Stimulated activated CD8-positive, alpha-beta memory T cell treated with anti-CD3 and anti-CD28 coated beads, Interleukin-12 subunit alpha, Interleukin-12 subunit beta, amount 100 ng/mL, for 24 hours (primary cell): ENCODE data around the gene NXN.
"Not testable (repeated sequence)": the region's sequence is repeated elsewhere in the genome, so short reads cannot be mapped to it uniquely, and the experiment has no call there.

Experiments
- DNase-seq: peaks from one replicate; pipeline ENCODE4 v3.0.0-alpha.2; 2020; ENCODE audit errors: extremely low read depth

The NXN gene

GRCh38 chr17:917941-918740 is 61.4 kb downstream of the NXN start:
- DNase-seq = no peak

- DNase-seq = no peak
Measured at GRCh38 chr17:917391-917811, 62.2 kb downstream of the NXN start.

- no peak for DNase-seq
Measured at GRCh38 chr17:916315-916714, 63.3 kb downstream of the NXN start.

GRCh38 chr17:915538-916201 is 63.9 kb downstream of the NXN start:
- no peak for DNase-seq

- no peak for DNase-seq
Measured at GRCh38 chr17:914561-914960, 65.0 kb downstream of the NXN start.

GRCh38 chr17:913207-913606 is 66.4 kb downstream of the NXN start:
- no peak for DNase-seq

GRCh38 chr17:909642-910323 is 69.8 kb downstream of the NXN start:
- DNase-seq = no peak

GRCh38 chr17:907725-908124 is 71.9 kb downstream of the NXN start:
- no peak for DNase-seq

GRCh38 chr17:905708-906107 is 73.9 kb downstream of the NXN start:
- not testable (repeated sequence) for DNase-seq

- no peak for DNase-seq
Measured at GRCh38 chr17:903691-904481, 75.7 kb downstream of the NXN start.

- no peak for DNase-seq
Measured at GRCh38 chr17:902463-902862, 77.1 kb downstream of the NXN start.

- DNase-seq = no peak
Measured at GRCh38 chr17:901964-902363, 77.6 kb downstream of the NXN start.

- DNase-seq = no peak
Measured at GRCh38 chr17:901191-901950, 78.2 kb downstream of the NXN start.

- DNase-seq = no peak
Measured at GRCh38 chr17:900336-900934, 79.1 kb downstream of the NXN start.

- DNase-seq = no peak
Measured at GRCh38 chr17:897970-898619, 81.5 kb downstream of the NXN start.

GRCh38 chr17:896953-897661 is 82.5 kb downstream of the NXN start:
- no peak for DNase-seq

- DNase-seq = no peak
Measured at GRCh38 chr17:896454-896853, 83.1 kb downstream of the NXN start.

GRCh38 chr17:892958-893357 is 86.6 kb downstream of the NXN start:
- no peak for DNase-seq

GRCh38 chr17:888998-889441 is 90.6 kb downstream of the NXN start:
- no peak for DNase-seq
